GM23338 (cell line): Measurements from ENCODE around the gene PAGE1. TPM values are rescaled to one million over a fixed set of nuclear protein-coding genes. Genes with fewer than 3 reads are reported as not detected.

Experiments
- ATAC-seq: fragments of 200-7000 bp; cut with Tn5 transposase; 3 replicates; pipeline ENCODE4 v1.9.1; 2020
- DNase-seq: peaks from one replicate; pipeline ENCODE4 v3.0.0-alpha.2; 2015; ENCODE audit warnings: low spot score
- H2AFZ ChIP-seq: fragments of 200-600 bp; sonication (generic); 2 replicates; pipeline ENCODE4 v1.8.0; 2016; ENCODE audit warnings: antibody characterized with exemption, mild to moderate bottlenecking, moderate library complexity
- H3F3A ChIP-seq: fragments of 200-600 bp; sonication (generic); replicated peaks from 2 replicates; pipeline ENCODE4 v1.8.0; 2017; ENCODE audit warnings: antibody characterized with exemption, mixed run types, low read depth
- H3K27ac ChIP-seq: fragments of 200-600 bp; sonication (generic); 2 replicates; pipeline ENCODE4 v1.6.1; 2016; ENCODE audit warnings: low read depth
- H3K27me3 ChIP-seq: fragments of 200-600 bp; sonication (generic); 2 replicates; pipeline ENCODE4 v1.8.0; 2016; ENCODE audit warnings: mild to moderate bottlenecking, mixed run types, moderate library complexity; ENCODE audit not compliant: insufficient read depth
- H3K36me3 ChIP-seq: fragments of 200-600 bp; sonication (generic); 2 replicates; pipeline ENCODE4 v1.8.0; 2016; ENCODE audit warnings: mild to moderate bottlenecking; ENCODE audit not compliant: insufficient read depth
- H3K4me1 ChIP-seq: fragments of 200-600 bp; sonication (generic); 2 replicates; pipeline ENCODE4 v1.8.0; 2016; ENCODE audit warnings: mild to moderate bottlenecking, moderate library complexity; ENCODE audit not compliant: insufficient read depth
- H3K4me2 ChIP-seq: fragments of 200-600 bp; sonication (generic); 2 replicates; pipeline ENCODE4 v1.7.1; 2017; ENCODE audit warnings: mixed run types
- H3K4me3 ChIP-seq: fragments of 200-600 bp; sonication (generic); 2 replicates; pipeline ENCODE4 v1.6.1; 2016; ENCODE audit warnings: mixed run types
- H3K79me2 ChIP-seq: fragments of 200-600 bp; sonication (generic); replicated peaks from 2 replicates; pipeline ENCODE4 v1.8.0; 2017; ENCODE audit warnings: mild to moderate bottlenecking; ENCODE audit not compliant: insufficient read depth
- H3K9me2 ChIP-seq: fragments of 200-600 bp; sonication (generic); 2 replicates; pipeline ENCODE4 v1.8.0; 2017; ENCODE audit not compliant: insufficient read depth
- H4K20me1 ChIP-seq: fragments of 200-600 bp; sonication (generic); replicated peaks from 2 replicates; pipeline ENCODE4 v1.8.0; 2017; ENCODE audit warnings: mild to moderate bottlenecking; ENCODE audit not compliant: insufficient read depth
- H3K27ac Mint-ChIP-seq: 2 replicates; pipeline ENCODE4 v1.8.0; 2020; ENCODE audit warnings: inconsistent platforms, mild to moderate bottlenecking, moderate library complexity, mixed read lengths
- H3K27me3 Mint-ChIP-seq: 3 replicates; pipeline ENCODE4 v1.8.0; 2022; ENCODE audit warnings: low read depth, mild to moderate bottlenecking, moderate library complexity, mixed read lengths, inconsistent platforms; ENCODE audit not compliant: insufficient read depth, poor library complexity
- H3K36me3 Mint-ChIP-seq: 3 replicates; pipeline ENCODE4 v1.8.0; 2021; ENCODE audit warnings: low read depth, mild to moderate bottlenecking, inconsistent platforms, moderate library complexity, mixed read lengths
- H3K4me1 Mint-ChIP-seq: 3 replicates; pipeline ENCODE4 v1.8.0; 2020; ENCODE audit warnings: mild to moderate bottlenecking, inconsistent platforms, mixed read lengths
- H3K4me3 Mint-ChIP-seq: 3 replicates; pipeline ENCODE4 v1.8.0; 2021; ENCODE audit warnings: moderate library complexity, mild to moderate bottlenecking, inconsistent platforms, mixed read lengths
- H3K9me3 Mint-ChIP-seq: 3 replicates; pipeline ENCODE4 v1.8.0; 2020; ENCODE audit warnings: moderate library complexity, mild to moderate bottlenecking, inconsistent platforms, mixed read lengths
- CREB1 ChIP-seq: fragments of 250-450 bp; sonication (Bioruptor Pico); IDR thresholded peaks from 2 replicates; pipeline ENCODE4 v1.5.0; 2020; ENCODE audit warnings: low read depth, mild to moderate bottlenecking, moderate library complexity
- CTCF ChIP-seq, 2 experiments: fragments of 200-600 bp in 1 of 2; sonication (generic) in 1 of 2; conservative IDR thresholded peaks; 2 replicates each; pipeline versions ENCODE4 v1.5.1 to v1.6.1; 2016 to 2017; ENCODE audit warnings: antibody characterized with exemption in 2 of 2, low read depth in 2 of 2, mild to moderate bottlenecking in 2 of 2, moderate library complexity in 1 of 2
- ETS1 ChIP-seq: IDR thresholded peaks from 2 replicates; pipeline ENCODE4 v1.6.1; 2016; ENCODE audit warnings: antibody characterized with exemption
- EZH2 ChIP-seq: fragments of 200-600 bp; sonication (generic); IDR thresholded peaks from one replicate; pipeline ENCODE4 v1.8.0; 2017; ENCODE audit warnings: antibody characterized with exemption, mild to moderate bottlenecking, low read depth; ENCODE audit not compliant: unreplicated experiment
- EZH2phosphoT487 ChIP-seq: fragments of 200-600 bp; sonication (generic); IDR thresholded peaks from one replicate; pipeline ENCODE4 v1.8.1; 2018; ENCODE audit warnings: antibody characterized with exemption; ENCODE audit not compliant: unreplicated experiment
- JUNB ChIP-seq: IDR thresholded peaks from one replicate; pipeline ENCODE4 v1.6.1; 2016; ENCODE audit warnings: antibody characterized with exemption; ENCODE audit not compliant: unreplicated experiment
- NANOG ChIP-seq: IDR thresholded peaks from 2 replicates; pipeline ENCODE4 v1.6.1; 2016; ENCODE audit warnings: antibody characterized with exemption, borderline replicate concordance
- POLR2AphosphoS5 ChIP-seq: IDR thresholded peaks from 2 replicates; pipeline ENCODE4 v1.6.1; 2016; ENCODE audit warnings: antibody characterized with exemption, low read depth
- REST ChIP-seq: IDR thresholded peaks from one replicate; pipeline ENCODE4 v1.6.1; 2018; ENCODE audit warnings: antibody characterized with exemption; ENCODE audit not compliant: unreplicated experiment
- STAT1 ChIP-seq: IDR thresholded peaks from one replicate; pipeline ENCODE4 v1.6.1; 2016; ENCODE audit warnings: antibody characterized with exemption; ENCODE audit not compliant: unreplicated experiment
- ZNF114 ChIP-seq: fragments of 250-450 bp; sonication (Bioruptor Pico); IDR thresholded peaks from 2 replicates; pipeline ENCODE4 v1.5.0; 2020; ENCODE audit warnings: mild to moderate bottlenecking, moderate library complexity
- ZNF331 ChIP-seq: fragments of 250-450 bp; sonication (Bioruptor Pico); IDR thresholded peaks from 2 replicates; pipeline ENCODE4 v1.5.0; 2020; ENCODE audit warnings: low read depth, mild to moderate bottlenecking, moderate library complexity
- ZNF462 ChIP-seq: fragments of 250-450 bp; sonication (Bioruptor Pico); IDR thresholded peaks from 2 replicates; pipeline ENCODE4 v1.5.0; 2020; ENCODE audit warnings: mild to moderate bottlenecking, moderate library complexity
- polyA plus RNA-seq: library from polyadenylated mRNA; unstranded; fragments of >200 nt; fragmentation: Nextera tagmentation; extraction: Ambion mirVana; gene quantifications from 2 replicates; pipeline ENCODE4 v1.2.1, GENCODE V29; 2016
- total RNA-seq: library from RNA; depleted of rRNA; stranded (reverse); fragments of >200 nt; shearing (Covaris generic); gene quantifications from 2 replicates; pipeline ENCODE4 v1.2.3, GENCODE V29; 2014

The PAGE1 gene
- total and polyA plus RNA-seq, 2 experiments from 2014 or later, result not detected

- Mint-ChIP-seq H3K27ac (no peak overlapping the region), H3K4me1 (no peaks in the 10 kb centered on the region), H3K27me3 (no peaks in the 10 kb centered on the region), H3K36me3 (no peaks in the 10 kb centered on the region), H3K9me3 (no peaks in the 10 kb centered on the region; the same call in 2 of the 3 replicates), H3K4me3 (no peak overlapping the region)
- Histone ChIP-seq H3K36me3 (no peaks in the 10 kb centered on the region), H3K27me3 (no peaks in the 10 kb centered on the region), H4K20me1 (no peaks in the 10 kb centered on the region), H3K27ac (no peak overlapping the region), H3K4me2 (no peak overlapping the region), H2AFZ (no peak overlapping the region), H3K4me1 (no peaks in the 10 kb centered on the region), H3K79me2 (no peaks in the 10 kb centered on the region), H3K9me2 (no peaks in the 10 kb centered on the region), H3K4me3 (no peak overlapping the region), H3F3A (no peaks in the 10 kb centered on the region)
- TF ChIP-seq POLR2AphosphoS5, result no peak
- no peak for TF ChIP-seq CREB1 (CRISPR knock-in tag)
- no peak for TF ChIP-seq ZNF114 (CRISPR knock-in tag)
- TF ChIP-seq EZH2, result no peak
- no peak for TF ChIP-seq REST
- no peak for TF ChIP-seq STAT1
- TF ChIP-seq EZH2phosphoT487, result no peak
- TF ChIP-seq JUNB, result no peak
- no peak for TF ChIP-seq NANOG
- no peak for TF ChIP-seq ZNF462 (CRISPR knock-in tag)
- TF ChIP-seq CTCF (conservative IDR thresholded peaks at IDR 0.05; ENCODE audit: low read depth in 2 of 2), result no peak
- no peak for TF ChIP-seq ETS1
- TF ChIP-seq ZNF331 (CRISPR knock-in tag), result no peak
- DNase-seq (no peak), ATAC-seq (no peak)
These were observed 39.3 kb downstream of the PAGE1 start for GRCh38 chrX:49656533-49656932.
